ENCODE results near the gene KRTCAP3.

GRCh38 chr2:27407798-27408491 lies 34.2 kb upstream of the KRTCAP3 start:
- TF ChIP-seq CTCF (conservative IDR thresholded peaks at IDR 0.05; ENCODE audit: low read length) (peak; percentile 73), EZH2phosphoT487 (IDR thresholded peaks at IDR 0.05; ENCODE audit: borderline replicate concordance, low read depth, low read length) (no peak)

All from OCI-LY7 (cell line).